BLaER1 treated with 17β-estradiol and CSF1 and Interleukin-3, amounts not matched to agents 10 nM and 100 nM (cell line): ENCODE measurements around the gene CLEC4G.
A peak's percentile ranks its signal among the peaks of the same experiment; 100 is the strongest.

ENCODE experiments used
- H3K27ac ChIP-seq, 11 experiments: shearing (Covaris generic); formaldehyde crosslinking; 2 replicates each; pipeline ENCODE4 v1.8.1; 2022
- H3K27me3 ChIP-seq, 11 experiments: shearing (Covaris generic); formaldehyde crosslinking; 2 replicates each; pipeline ENCODE4 v1.8.1; 2022
- H3K36me3 ChIP-seq, 11 experiments: shearing (Covaris generic); formaldehyde crosslinking; 2 replicates each; pipeline ENCODE4 v1.8.1; 2022
- H3K4me1 ChIP-seq, 10 experiments: shearing (Covaris generic); formaldehyde crosslinking; 2 replicates each; pipeline ENCODE4 v1.8.1; 2022
- H3K4me2 ChIP-seq, 11 experiments: shearing (Covaris generic); formaldehyde crosslinking; 2 replicates each; pipeline ENCODE4 v1.8.1; 2022
- H3K4me3 ChIP-seq, 10 experiments: shearing (Covaris generic); formaldehyde crosslinking; 2 replicates each; pipeline ENCODE4 v1.8.1; 2022
- H3K9ac ChIP-seq, 11 experiments: shearing (Covaris generic); formaldehyde crosslinking; 2 replicates each; pipeline ENCODE4 v1.8.1; 2022
- H3K9me3 ChIP-seq, 11 experiments: shearing (Covaris generic); formaldehyde crosslinking; replicated peaks in 1 of 11; 2 replicates each; pipeline ENCODE4 v1.8.1; 2022
- H4K20me1 ChIP-seq, 11 experiments: shearing (Covaris generic); formaldehyde crosslinking; 2 replicates each; pipeline ENCODE4 v1.8.1; 2022
- Cebpa-rat ChIP-seq, 11 experiments: shearing (Covaris generic); IDR thresholded peaks; 2 replicates each; pipeline ENCODE4 v1.8.1; 2022

The CLEC4G gene

DNA sequence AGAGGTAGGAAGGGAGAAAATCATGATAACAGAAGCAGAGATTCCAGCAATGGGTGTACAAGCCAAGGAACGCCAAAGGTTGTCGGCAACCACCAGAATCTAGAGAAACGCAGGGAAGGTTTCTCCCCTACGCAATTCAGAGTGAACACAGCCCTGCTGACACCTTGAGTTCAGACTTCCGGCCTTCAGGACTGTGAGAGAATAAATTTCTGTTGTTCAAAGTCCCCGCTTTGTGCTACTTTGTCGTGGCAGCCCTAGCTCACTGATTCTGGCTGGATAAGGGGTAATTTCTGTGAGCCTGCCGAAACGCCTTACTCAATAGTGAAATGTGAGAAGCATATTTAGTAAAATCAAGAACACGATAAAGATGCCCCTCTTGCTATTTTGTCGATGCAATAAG is 5.3 kb upstream of the CLEC4G start:
- H3K27me3 ChIP-seq: peaks cover 0 to 8% (median 4%) of the 10 kb centered on the region in 11 experiments; a peak in 16 of 22 replicates

DNA sequence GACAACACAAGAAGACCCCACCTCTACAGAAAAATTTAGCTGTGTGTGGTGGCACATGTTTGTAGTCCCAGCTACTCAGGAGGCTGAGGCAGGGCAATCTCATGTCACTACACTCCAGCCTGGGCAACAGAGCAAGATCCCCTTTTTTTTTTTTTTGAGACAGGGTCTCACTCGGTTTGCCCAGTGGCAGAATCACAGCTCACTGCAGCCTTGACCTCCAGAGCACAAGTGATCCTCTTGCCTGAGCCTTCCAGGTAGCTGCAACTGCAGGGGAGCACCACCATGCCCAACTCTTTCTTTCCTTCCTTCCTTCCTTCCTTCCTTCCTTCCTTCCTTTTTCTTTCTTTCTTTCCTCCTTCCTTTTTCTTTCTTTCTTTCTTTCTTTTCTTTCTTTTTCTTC is 4.2 kb upstream of the CLEC4G start:
- H3K27me3 ChIP-seq: peaks cover 7 to 19% (median 14%) of the 10 kb centered on the region in 11 experiments
- H3K4me3 ChIP-seq: no peak overlapping the region
- H3K9me3 ChIP-seq: no peaks in the 10 kb centered on the region
- no peaks in the 10 kb centered on the region for H4K20me1 ChIP-seq
- peak overlapping the region in 2 of 11 experiments; percentile 88 to 90; a peak in 3 of 22 replicates for H3K27ac ChIP-seq
- H3K4me2 ChIP-seq: peak overlapping the region in 5 of 11 experiments; percentile 32 to 98 (median 71); a peak in 9 of 22 replicates
- 0 out of 22 replicates have a peak, but pooled peaks cover 0 to 5% (median 0%) of the 10 kb centered on the region in 11 experiments for H3K36me3 ChIP-seq
- H3K9ac ChIP-seq: no peak overlapping the region
- no peak for TF ChIP-seq Cebpa-rat (IDR thresholded peaks at IDR 0.05)
- peaks cover 9 to 95% (median 52%) of the 10 kb centered on the region in 10 experiments for H3K4me1 ChIP-seq

More for the DNA sequence above, 5.3 kb upstream of the CLEC4G start:
- Histone ChIP-seq H3K4me2 (peak overlapping the region in 2 of 11 experiments; percentile 15 to 22; a peak in 6 of 22 replicates), H3K9ac (no peak overlapping the region), H3K27ac (no peak overlapping the region; a peak in 1 of 22 replicates), H3K36me3 (peaks cover 0 to 15% (median 0%) of the 10 kb centered on the region in 11 experiments; a peak in 4 of 22 replicates), H3K4me3 (no peak overlapping the region), H3K9me3 (no peaks in the 10 kb centered on the region), H4K20me1 (no peaks in the 10 kb centered on the region), H3K4me1 (peaks cover 9 to 96% (median 47%) of the 10 kb centered on the region in 10 experiments)
- TF ChIP-seq Cebpa-rat (IDR thresholded peaks at IDR 0.05): no peak

DNA sequence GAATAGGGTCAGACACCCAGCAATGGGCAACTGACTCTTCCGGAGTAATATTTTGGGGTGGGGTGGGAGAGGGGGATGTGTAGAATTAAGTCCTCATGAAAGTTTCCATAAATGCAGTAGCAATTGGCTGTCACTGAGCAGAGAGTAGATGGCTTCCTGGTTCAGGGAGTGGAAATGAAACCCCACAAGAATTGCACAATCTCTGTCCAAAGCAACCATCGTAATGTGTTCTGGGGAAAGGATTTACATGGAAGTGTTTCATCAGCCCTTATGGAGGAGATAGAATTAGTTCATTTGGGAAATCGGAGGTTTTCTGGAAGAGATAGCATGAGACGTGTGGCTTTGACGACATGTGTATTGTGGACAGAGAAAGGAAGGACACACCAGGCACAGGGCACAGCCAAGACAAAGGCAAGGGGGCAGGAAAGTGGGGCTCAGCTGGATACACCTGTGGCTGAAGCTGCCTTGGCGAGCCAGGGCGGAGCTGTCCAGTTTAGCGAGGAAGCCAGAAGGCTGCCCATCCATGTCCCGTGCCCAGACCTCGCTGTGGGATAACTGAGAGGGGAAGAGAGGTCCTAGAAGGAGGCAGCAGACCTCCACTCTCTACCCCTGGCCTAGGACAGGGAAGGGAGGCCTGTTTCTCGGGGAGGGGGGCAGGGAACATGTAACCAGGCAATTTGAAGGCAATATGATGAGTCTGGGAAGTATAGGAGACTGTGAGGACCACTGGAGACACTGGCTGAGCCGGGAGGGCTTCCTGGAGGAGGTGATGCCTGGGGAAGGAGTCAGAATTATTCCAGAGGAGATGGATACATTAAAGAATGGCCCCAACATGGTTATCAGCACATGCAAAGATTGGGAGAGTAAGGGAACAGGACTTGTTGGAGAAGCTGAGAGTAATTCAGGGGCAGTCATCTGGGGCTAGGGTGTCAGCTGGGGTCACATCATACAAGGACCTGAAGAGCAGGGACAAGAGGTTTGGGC is 2.6 kb upstream of the CLEC4G start:
- peak; percentile 72 to 99 (median 96); a peak in 21 of 22 replicates for TF ChIP-seq Cebpa-rat (IDR thresholded peaks at IDR 0.05)

DNA sequence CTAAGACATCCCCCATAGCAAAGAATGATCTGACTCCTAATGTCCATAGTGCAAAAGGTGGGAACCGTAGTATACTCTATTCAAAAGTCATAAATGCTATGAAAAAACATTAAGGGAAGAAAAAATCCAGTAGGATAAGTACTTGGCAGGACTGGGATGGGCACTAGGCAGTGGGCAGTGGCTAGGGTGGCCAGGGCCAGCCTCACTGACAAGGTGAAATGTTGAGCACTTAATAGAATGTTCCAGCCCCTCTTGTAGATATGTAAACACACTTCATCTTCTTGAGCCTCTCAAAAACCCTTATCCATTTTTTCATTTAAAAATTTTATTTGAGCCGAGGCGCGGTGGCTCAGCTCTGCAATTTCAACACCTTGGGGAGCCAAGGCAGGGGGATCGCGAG is 1.5 kb upstream of the CLEC4G start:
- peak overlapping the region in 7 of 11 experiments; percentile 65 to 98 (median 72); a peak in 14 of 22 replicates for H3K4me2 ChIP-seq
- peak overlapping the region in 1 of 10 experiments; percentile 9; a peak in 1 of 20 replicates for H3K4me3 ChIP-seq
- peak overlapping the region in 4 of 11 experiments; percentile 14 to 65 (median 37); a peak in 4 of 22 replicates for H3K9ac ChIP-seq
- H3K36me3 ChIP-seq: no peaks in the 10 kb centered on the region
- TF ChIP-seq Cebpa-rat (IDR thresholded peaks at IDR 0.05): no peak
- peaks cover 0 to 91% (median 42%) of the 10 kb centered on the region in 10 experiments; a peak in 15 of 20 replicates for H3K4me1 ChIP-seq
- H4K20me1 ChIP-seq: no peaks in the 10 kb centered on the region
- peak overlapping the region in 7 of 11 experiments; percentile 65 to 90 (median 88); a peak in 13 of 22 replicates for H3K27ac ChIP-seq
- no peaks in the 10 kb centered on the region for H3K9me3 ChIP-seq
- H3K27me3 ChIP-seq: peaks cover 35 to 47% (median 42%) of the 10 kb centered on the region in 11 experiments

More for the DNA sequence above, 2.6 kb upstream of the CLEC4G start:
- Histone ChIP-seq H3K9me3 (no peaks in the 10 kb centered on the region), H3K27ac (peak overlapping the region in 9 of 11 experiments; percentile 22 to 90 (median 81); a peak in 16 of 22 replicates), H3K27me3 (peaks cover 24 to 35% (median 31%) of the 10 kb centered on the region in 11 experiments), H3K4me3 (no peak overlapping the region), H3K9ac (peak overlapping the region in 6 of 11 experiments; percentile 43 to 78 (median 68); a peak in 14 of 22 replicates), H4K20me1 (no peaks in the 10 kb centered on the region), H3K36me3 (no peaks in the 10 kb centered on the region), H3K4me1 (peaks cover 6 to 91% (median 48%) of the 10 kb centered on the region in 10 experiments), H3K4me2 (peak overlapping the region in 10 of 11 experiments; percentile 7 to 98 (median 70); a peak in 18 of 22 replicates)

DNA sequence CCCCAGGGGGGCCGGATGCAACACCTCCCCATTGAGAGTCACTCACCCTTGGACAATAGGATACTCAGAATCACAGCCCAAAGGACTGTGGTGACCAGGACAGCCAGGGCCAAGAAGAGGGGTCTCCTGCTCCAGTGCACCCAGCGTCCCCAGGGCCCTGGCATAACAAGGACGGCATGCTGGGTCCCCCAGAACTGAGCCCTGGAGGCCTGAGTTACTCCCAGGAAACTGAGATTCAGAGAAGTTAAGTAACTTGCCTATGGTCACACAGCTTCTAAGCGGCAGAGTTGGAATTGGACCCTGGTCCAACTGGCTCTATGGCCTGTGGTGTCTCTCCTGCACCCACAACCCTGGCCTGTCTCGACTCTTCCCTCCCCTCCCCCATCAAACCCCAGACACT is 295 bp downstream of the CLEC4G start:
- H4K20me1 ChIP-seq: no peaks in the 10 kb centered on the region
- H3K4me3 ChIP-seq: no peak overlapping the region
- peak overlapping the region in 5 of 11 experiments; percentile 32 to 54 (median 36); a peak in 7 of 22 replicates for H3K4me2 ChIP-seq
- no peaks in the 10 kb centered on the region for H3K36me3 ChIP-seq
- H3K27me3 ChIP-seq: peaks cover 39 to 59% (median 54%) of the 10 kb centered on the region in 11 experiments
- no peak overlapping the region for H3K9ac ChIP-seq
- TF ChIP-seq Cebpa-rat (IDR thresholded peaks at IDR 0.05): no peak
- H3K9me3 ChIP-seq: peaks cover 0 to 9% (median 0%) of the 10 kb centered on the region in 11 experiments; a peak in 7 of 22 replicates
- H3K27ac ChIP-seq: no peak overlapping the region; a peak in 1 of 22 replicates
- H3K4me1 ChIP-seq: peaks cover 0 to 75% (median 38%) of the 10 kb centered on the region in 10 experiments; a peak in 15 of 20 replicates

DNA sequence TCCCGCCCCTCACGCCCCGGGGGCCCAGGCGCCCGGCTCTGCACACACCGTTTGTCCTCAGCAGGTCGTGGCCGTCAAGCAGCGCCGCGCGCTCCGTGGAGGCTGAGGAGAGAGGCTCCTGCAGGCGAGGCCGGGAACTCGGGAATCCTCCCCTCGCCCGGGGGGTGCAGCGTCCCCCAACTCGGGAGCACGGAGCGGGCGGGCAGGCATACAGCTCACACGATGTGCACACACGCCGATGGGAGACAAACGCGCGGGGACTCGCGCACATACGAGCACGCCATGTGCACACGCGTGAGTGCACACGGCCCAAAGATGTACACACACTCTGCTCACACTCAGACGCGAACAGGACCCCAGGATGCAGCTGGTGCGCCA is 703 bp downstream of the CLEC4G start:
- H3K27me3 ChIP-seq: peaks cover 39 to 62% (median 54%) of the 10 kb centered on the region in 11 experiments
- H3K4me2 ChIP-seq: peak overlapping the region in 4 of 11 experiments; percentile 36 to 54 (median 42); a peak in 6 of 22 replicates
- TF ChIP-seq Cebpa-rat (IDR thresholded peaks at IDR 0.05): no peak
- no peaks in the 10 kb centered on the region for H3K36me3 ChIP-seq
- no peak overlapping the region for H3K27ac ChIP-seq
- H3K4me1 ChIP-seq: peaks cover 0 to 73% (median 37%) of the 10 kb centered on the region in 10 experiments; a peak in 15 of 20 replicates
- H3K4me3 ChIP-seq: no peak overlapping the region
- H3K9me3 ChIP-seq: peaks cover 0 to 9% (median 0%) of the 10 kb centered on the region in 11 experiments; a peak in 7 of 22 replicates
- no peaks in the 10 kb centered on the region for H4K20me1 ChIP-seq
- no peak overlapping the region for H3K9ac ChIP-seq

DNA sequence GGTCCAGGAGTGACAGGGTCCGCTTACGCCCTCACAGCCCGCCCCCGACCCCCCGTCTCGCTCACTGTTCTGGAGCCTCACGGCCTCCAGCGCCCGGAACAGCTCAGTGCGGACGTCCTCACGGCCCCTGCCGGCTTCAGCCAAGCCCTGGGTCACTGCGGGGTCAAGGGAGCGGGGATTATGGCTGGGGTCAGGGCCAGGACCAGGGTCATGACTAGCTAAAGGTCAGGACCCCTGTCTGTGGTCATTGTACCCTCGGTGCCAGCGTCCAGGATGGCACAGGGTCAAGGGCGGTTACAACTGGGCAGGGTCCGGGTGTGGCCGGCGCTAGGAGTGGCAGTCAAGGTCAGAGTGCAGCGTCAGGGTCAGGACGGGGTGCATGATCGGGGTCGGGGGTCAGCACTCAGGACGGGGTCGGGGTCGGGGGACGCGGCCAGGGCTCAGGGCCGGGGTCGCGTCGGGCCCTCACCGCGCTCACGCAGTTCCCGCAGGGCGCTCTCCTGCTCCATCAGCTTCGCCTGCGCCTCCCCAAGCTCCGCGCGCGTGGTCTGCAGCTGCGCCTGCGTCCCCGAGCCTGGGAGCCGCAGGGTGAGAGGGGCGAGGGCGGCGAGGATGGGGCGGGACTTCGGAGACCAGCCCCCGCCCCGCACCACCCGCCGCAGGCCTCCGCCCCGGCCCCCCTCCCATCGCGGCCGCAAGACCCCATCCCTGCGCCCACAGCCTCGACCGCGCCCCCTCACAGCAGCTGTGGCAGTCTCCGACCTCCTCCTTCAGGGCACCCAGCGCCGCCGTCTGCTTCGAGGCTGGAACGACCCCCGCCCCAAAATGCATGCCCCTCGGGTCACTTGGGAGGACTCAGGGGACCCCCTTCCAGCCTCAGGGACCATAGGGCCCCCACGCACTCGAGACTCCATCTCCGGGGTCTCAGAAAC is 1.4 kb downstream of the CLEC4G start:
- Histone ChIP-seq H3K4me1 (peaks cover 0 to 67% (median 34%) of the 10 kb centered on the region in 10 experiments; a peak in 15 of 20 replicates), H3K9me3 (peaks cover 0 to 9% (median 0%) of the 10 kb centered on the region in 11 experiments; a peak in 7 of 22 replicates), H4K20me1 (no peaks in the 10 kb centered on the region), H3K27me3 (peaks cover 39 to 63% (median 54%) of the 10 kb centered on the region in 11 experiments), H3K27ac (no peak overlapping the region), H3K4me3 (no peak overlapping the region), H3K4me2 (peak overlapping the region in 4 of 11 experiments; percentile 18 to 69 (median 46); a peak in 3 of 22 replicates), H3K9ac (no peak overlapping the region), H3K36me3 (no peaks in the 10 kb centered on the region)
- TF ChIP-seq Cebpa-rat (IDR thresholded peaks at IDR 0.05): no peak
